Superior temporal gyrus (tissue), 1 donor: ENCODE measurements around the gene CCT6B.
"Not testable (repeated sequence)": the region's sequence is repeated elsewhere in the genome, so short reads cannot be mapped to it uniquely, and the experiment has no call there.

Experiments
- DNase-seq: peaks from one replicate; pipeline ENCODE4 v3.0.0-alpha.2; 2016; ENCODE audit errors: extremely low spot score

The CCT6B gene

DNA sequence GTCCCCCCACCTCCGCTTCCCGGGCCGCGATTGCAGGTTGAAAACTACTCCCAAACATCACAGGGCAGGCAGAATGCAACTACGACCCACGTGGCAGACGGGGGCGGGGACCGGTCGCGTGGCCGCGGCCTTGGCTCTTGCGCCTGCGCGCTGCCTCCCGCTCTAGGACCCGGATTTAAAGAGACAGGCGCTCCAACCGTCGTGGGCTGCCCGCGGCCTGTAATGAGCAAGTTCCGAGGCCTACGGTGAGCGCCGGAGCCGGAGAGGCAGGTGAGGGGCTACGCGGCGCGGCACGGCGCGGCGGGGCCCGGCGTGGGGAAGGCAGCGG, 19.1 kb upstream of the CCT6B start, which contains the start of gene LIG3:
LIG3 (plus strand) TSS at position 160 of the 328 bp plus-strand sequence. CDS start 2,494 bp downstream, outside the sequence.
- peak; percentile 95 for DNase-seq

DNA sequence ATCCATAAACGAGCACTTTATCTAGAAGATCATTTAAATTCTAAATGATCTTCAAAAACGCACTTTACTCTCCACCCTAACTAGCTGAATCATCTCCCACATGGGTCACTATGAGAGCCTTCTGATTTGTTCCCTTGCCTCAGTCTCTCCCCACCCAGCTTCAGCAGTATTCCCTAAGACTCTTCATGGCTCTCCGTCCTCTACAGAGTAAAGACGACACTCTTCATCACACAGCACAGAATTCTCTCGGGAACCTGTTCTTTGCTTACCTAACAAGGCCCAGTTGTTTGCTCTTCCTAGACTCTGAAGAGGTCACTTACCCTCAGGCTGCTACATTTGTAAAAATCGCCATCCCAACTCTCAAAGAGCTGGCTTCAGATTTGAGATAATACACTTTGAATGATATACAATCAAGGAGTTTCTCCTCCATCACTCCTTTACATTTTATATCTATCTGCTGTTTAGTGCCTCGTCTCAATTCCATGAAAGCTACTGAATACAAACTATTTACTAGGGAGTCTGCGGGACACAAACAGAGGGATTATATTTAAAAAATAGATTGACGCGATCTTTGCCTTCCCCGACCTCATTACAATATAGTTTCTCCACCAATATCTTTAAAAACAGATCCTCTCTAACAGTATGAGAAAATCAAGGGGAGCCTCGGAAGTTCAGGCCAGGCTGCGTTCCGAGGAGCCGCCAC, 18.5 kb upstream of the CCT6B start:
- peak; percentile 41 for DNase-seq

DNA sequence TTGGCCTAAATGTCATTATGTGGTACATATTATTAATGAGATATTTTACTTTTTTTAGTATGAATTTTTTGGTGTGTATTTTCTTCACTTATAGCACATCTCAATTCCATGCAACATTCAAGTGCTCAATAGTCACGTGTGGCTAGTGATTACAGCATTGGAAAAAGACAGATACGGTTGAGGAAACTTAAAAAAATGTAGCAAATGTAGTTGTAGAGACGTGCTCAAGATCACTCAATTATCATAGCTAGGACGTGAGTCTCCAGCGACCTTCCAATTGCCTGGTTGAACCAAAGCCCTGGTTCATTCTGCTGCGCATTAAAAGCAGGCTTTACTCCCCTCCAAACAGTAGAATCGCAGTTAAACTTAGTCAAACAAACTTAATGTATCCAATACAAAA, 17.9 kb upstream of the CCT6B start:
- no peak for DNase-seq

DNA sequence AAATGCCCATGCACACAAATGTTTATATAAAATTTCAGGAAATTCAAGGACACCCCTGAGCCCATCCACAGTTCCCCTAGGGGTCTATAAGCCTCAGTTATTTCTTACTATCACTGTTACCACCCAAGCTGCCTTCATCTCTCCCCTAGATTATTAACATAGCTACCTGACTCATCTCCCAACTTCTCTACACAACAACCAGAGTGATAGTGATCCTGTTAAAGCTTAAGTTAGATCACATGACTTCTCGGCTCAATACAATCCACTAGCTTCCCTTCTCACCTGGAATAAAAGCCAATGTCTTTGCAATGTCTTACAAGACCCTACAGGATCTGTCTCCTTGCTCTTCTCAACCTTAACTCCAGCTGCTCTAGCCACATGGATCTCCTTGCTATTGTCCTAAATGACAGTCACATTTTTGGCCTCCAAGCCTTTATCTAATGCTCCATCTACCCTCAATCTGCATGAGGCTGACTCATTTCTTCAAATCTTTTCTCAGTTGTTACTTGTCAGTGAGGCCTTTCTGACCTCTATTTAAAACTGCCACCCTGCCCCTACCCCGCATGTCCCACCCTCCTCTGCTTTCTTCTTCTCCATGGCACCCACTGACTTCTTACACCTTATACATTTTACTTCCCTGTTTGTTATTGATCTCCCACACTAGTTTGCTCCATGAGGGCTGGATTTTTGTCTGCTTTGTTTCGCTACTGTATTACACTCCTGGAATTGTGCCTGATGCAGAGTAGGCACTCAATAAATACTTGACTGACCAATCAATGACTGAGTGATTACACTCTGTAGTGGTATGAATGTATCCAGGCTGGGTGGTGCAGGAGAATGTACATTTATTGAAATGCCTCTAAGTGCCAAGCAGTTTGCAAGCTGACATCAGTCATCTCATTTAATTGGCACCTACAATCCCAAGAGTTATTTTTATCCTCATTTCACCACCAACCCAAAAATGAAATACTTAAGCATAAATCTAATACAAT, 13.8 kb upstream of the CCT6B start:
- DNase-seq = no peak

DNA sequence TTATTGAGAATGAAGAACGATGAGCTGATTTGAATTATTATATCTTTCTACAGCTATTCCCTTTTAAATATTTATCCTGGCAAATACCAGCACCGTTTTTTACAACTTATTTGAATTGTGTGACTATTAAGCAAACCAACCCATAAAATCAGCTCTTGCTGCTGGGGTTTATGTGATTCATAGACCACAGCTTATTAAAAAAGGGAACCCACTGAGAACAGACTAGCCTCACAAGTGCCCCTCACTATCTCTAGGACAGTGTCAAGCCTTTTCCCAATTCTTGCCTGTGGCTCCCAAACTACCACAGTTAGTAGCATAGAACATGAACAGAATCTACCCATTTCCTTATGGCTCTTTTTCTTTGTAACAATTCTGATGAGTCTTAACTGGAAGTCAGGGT, 12.9 kb upstream of the CCT6B start:
- no peak for DNase-seq

DNA sequence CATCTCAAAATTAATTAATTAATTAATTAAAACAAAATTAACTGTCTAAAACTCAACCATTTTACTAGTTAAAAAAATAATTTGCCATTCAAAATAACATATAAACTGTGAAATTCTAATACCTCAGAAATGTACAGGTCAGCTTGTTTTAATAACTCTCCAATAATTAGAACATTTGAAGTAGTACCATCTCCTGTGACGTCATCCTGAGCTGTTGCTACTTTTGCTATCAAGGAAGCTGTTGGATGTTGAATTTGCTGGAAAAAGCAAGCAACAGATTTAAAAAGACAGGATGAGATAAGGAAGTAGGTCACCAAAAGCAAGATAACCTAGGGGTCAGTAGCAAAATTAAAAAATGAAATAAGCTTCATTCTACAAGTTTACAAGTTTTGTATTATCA, 2.8 kb downstream of the CCT6B start:
- DNase-seq = no peak

DNA sequence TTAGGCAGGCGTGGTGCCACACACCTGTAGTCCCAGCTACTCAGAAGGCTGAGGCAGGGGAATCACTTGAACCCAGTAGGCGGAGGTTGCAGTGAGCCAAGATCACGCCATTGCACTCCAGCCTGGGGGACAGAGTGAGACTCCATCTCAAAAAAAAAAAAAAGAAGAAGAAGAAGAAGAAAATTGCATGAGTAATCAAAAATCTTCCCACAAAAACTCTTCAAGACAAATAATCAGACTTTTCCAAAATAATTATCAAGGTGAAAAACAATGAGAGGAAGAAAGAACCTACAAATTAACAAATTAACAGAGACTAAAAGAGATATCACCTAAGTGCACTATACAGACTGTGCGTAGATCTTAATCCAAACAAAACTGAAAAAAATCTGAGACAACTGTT, 10.5 kb downstream of the CCT6B start:
- not testable (repeated sequence) for DNase-seq

DNA sequence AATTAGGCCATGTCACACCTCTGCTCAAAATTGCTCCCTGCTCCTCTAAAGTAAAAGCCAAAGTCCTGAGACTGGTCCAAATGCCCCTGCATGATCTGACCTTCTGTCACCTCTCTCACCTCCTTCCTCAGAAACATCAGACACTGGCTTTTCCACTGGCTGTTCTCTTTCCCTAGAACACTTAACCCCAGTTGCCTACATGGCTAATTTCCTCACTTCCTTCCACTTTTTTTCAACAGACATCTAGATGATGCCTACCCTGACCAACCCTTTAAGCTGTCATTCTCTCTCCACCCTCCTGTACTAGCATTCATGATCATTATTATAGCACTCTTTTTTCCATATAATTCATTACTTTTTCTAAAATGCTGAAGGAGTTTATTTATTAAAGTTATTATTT, 31.0 kb downstream of the CCT6B start:
- no peak for DNase-seq

DNA sequence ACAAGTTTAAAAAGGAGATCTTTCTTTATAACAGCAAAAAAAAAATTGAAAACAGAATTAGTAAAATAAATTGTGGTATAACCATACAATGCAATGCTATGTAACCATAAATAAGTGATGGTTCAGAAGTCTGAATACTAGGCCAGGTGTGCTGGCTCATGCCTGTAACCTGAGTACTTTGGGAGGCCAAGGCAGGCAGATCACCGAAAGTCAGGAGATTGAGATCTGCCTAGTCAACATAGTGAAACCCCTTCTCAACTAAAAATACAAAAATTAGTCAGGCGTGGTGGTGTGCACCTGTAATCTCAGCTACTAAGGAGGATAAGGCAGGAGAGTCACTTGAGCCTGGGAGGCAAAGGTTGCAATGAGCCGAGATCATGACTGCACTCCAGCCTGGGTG, 34.6 kb downstream of the CCT6B start:
- no peak for DNase-seq

DNA sequence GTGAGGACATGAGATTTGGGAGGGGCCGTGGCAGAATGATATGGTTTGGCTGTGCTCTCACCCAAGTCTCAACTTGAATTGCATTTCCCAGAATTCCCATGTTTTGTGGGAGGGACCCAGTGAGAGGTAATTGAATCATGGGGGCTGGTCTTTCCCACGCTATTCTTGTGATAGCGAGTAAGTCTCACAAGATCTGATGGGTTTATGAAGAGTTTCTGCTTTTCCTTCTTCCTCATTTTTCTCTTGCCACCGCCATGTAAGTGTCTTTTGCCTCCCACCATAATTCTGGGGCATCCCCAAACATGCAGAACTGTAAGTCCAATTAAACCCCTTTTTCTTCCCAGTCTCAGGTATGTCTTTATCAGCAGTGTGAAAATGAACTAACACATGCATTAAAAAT, 40.6 kb downstream of the CCT6B start:
- no peak for DNase-seq

DNA sequence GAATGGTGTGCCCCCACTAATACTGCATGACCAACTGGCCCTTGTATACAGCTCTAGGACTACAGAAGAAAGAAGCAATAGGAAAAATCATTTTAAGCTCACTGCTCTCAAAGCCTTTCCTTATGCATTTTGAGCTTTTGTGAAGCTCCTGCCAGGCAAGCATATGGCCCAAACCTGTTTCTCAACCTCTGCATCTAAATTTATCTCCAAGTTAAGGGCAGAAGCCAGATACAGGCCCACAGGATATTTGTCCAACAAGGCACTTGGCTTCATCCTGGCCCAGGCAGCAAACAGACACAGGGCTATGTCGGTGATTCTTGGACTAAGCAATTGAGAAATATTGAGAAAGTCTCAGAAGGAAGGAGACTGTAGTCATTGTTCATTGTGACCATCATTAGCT, 43.9 kb downstream of the CCT6B start:
- no peak for DNase-seq

DNA sequence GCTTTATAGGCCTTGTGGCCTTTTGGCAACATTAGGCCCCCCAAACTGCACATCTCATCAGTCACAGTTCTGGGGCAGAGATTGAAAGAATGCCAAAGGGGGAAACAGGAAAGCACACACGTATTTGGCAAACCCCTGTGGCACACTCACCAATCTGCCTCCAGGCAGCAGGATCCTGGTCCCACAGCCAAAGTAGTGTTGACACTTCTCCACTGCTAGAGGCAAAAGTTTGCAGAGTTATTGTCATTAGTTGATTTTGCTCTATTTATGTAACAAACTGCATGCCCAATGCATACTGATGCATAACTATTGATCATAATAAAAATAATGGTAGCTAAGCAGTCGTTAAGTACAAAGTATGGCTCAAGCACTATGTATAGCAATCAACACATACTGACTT, 45.1 kb downstream of the CCT6B start:
- DNase-seq = no peak

DNA sequence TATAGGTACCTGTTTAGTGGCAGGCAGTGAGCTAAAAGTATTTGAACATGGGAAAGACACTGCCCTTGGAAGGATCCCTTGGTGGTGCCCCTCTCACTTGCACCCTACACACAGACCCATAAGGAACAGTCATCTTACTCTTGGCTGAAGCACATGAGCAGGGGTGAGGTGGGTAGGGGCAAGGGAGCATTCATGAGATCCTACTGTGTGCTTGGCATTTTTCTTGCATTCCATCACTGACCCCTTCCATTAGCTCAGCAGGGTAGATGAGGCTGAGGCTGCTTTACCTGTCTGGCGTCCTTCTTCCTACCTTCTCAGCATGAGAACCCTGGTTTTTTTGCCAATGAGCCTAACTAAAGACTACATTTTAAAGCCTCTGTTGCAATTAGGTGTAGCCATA, 48.3 kb downstream of the CCT6B start:
- DNase-seq = no peak

DNA sequence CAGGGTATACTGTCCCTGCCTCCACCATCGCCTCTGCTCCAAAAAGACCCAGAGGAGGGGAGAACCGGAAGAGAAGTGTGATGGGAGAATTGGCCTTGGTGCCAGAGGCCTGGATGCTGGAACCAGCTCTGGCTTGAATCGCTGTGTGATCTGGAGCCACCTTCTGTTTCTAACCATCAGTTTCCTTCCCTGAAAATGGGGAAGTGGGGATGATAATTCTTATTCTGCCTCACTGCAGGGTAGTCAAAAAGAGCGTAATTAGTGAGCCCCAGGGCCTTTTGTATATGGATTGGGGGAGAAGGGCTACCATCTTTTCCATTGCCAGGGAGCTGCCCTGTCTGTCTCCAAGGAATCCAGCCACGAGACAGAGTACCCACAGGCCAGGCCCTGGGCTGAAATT, 52.2 kb downstream of the CCT6B start:
- no peak for DNase-seq

DNA sequence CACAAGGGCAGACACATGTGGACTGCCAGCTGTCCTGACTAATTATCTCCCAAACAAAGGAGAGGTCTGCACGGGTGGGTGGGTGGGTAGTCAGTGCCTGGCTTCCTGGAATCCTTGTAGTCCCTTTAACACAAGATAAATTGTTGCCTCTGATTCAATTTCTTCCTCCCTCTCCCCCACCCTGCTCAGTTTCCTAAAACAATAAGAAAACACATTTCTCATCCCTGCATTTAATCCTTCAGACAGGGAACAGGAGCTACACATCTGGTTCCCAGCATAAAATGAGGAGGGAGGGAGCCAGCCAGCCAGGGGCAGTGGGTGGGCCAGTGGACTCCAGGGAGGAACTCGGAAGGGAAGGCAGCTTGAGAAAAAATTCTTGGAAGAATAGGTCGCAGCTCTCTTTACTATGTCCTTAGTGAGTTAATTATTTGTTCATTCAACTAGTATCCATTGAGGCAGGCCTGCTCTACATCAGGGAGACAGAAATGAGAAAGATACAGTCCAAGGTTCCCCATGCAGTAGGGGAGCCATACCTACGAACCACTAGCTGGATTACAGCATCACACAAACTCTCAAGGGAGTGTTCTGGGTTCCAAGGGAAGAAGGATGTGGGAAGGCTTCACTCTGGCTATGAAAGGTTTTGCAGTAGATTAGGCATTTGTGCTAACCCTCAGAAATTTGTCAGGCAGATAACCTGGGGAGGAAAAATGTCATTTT, 58.3 kb downstream of the CCT6B start:
- no peak for DNase-seq

DNA sequence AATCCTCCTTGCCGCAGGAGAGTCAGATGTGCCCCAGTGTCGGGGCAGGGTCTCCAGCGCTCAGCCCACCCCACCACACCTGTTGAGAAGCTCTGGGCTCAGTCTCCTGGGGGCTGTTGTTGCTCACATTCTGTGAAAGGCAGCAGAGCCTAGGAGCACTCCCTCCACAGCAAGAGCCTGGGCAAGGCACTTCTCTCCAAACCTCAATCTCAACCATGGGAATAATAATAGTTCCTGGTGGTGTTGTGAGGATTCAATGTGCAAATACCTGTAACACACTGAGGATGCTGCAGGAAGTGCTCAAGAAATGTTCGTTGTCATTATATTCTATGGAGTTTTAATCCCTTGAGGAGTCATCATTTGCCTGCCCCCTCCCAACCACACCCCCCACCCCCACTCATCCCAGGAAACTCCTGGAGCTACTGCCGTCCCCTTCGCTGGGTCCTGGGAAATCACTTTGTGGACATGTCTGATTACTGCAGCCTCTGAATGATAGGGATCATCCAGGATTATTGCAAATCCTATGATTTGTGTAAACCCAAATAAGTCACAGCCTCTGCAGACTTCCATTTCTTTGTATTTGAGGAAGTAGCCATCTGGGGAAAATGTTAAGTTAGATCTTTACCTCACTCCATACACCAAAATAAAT, 61.5 kb downstream of the CCT6B start:
- DNase-seq = no peak

DNA sequence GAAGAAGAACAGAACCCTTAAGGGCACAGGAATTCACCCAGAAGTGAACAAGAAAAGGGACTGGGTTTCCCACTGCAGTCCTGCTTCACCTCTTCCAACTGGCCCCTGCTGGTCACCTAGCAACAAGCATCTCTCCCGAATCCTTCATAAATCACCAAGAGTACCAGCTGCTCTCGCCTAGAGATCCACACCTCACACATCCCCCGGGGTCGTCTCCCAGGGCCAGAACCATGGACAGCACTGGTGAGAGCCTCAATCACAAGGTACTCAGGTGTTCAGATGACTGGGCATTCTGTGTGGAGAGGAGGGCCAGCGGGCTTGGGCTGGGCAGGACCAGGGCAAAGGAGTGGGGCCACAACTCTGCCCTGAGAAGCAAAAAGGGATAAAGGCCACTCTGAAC, 65.9 kb downstream of the CCT6B start:
- DNase-seq = no peak

DNA sequence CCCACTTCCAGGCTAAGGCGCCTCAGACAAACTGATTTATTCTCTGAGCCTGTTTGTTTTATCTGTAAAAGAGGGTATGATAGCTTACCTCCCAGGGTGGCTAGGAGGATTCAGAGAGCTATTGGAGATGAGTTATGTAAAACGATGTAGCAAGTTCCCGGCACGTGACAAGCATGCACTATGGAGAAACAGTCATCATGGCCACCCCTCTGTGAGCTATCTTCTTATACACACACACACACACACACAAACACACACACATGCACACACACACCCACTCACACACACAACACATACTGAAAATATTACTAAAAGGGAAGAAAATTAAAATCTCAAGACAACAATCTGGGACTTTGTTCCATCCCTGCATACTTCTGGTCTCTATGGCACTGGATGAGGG, 66.3 kb downstream of the CCT6B start:
- DNase-seq = no peak

DNA sequence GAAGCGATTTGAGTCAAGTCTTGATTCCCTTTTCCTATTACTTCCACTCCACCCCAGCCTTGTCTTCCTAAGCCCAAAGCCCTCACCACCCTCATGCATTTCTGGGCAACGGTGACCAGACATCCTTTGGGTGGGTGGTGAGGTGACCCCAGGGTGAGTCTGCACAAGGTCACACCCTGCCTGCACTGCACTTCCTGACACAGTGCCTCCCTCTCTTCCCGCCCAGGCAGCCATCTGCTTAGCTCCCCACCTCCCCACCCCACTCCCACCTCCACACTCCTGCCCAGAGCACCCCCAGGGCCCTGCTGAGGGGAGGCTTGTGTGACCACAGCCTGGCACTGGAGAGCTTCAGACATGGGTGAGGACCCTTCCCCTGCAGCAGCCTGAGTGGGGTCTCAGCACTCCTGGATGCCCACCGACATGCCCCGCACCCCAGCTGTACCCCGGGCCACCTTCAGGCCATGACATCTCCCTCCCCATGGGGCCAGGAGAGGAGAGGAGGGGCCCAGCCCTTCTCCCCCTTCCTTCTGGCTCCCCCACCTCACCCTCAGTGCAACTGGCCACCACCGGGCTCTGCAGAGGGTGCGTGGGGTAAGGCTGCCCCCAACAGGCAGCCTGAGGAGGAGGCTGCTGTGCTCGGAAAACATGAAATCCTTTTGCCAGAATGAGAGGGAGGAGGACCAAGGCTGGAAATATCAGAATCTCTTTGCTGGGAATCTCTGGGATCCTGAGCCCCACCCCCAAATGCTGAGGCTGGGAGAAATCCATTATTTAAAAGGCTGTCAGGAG, 68.6 kb downstream of the CCT6B start:
- no peak for DNase-seq

DNA sequence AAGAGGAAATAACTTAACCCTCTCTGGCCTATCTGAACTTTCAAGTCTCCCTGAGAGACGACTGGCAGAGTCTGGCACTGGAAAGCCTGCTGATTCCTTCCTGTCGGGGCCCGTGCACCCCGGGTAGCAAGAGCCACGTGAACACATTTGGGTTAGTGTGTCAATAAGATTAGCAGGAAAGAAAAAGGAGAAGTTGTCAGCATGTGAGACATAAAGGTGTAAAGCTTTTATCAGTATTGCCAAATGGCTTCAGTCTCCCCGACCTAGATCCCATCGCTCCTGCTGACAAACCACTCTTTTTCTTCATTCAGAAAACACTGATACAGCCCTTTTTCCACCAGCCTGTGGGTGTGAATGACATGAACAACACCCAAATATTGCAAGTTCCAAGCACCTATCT, 74.4 kb downstream of the CCT6B start:
- DNase-seq = no peak

DNA sequence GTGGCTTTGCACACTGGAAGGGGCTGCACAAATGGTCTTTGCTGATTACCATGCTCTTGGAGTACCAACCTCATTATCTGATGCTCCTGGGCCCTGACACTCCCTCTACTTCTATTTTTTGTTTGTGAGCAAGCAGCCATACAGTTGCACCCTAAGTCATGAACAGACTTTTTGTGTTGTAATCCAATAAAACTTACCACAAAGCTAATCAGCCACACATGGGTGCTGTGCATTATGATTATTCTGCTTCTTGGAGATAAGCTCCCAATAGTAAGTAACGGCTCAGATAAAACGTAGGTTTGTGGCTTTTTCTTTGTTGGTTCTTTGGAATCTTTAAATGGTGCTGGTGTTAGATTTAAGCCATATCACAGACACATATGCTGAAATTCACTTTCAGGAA, 76.2 kb downstream of the CCT6B start:
- DNase-seq = no peak
